Measurements from ENCODE around the gene CCDC85C.

CCDC85C gene

GRCh38 chr14:99503848-99504453 lies 100.1 kb downstream of the CCDC85C start:
- Histone ChIP-seq H3K27me3 (replicated peaks; ENCODE audit: control insufficient read depth, insufficient read depth, low read length) (no peaks in the 10 kb centered on the region), H3K36me3 (ENCODE audit: control insufficient read depth, insufficient read depth, low read length, severe bottlenecking) (peaks cover 94% of the 10 kb centered on the region), H3K4me1 (ENCODE audit: control insufficient read depth, insufficient read depth, low read length) (no peaks in the 10 kb centered on the region), H3K4me3 (ENCODE audit: low read length) (no peak overlapping the region), H3K9ac (ENCODE audit: low read length) (no peak overlapping the region), H3K9me3 (ENCODE audit: control insufficient read depth, low read length) (no peaks in the 10 kb centered on the region)
- DNase-seq (ENCODE audit: low read depth): no peak

- Histone ChIP-seq H3K9ac (ENCODE audit: low read length) (no peak overlapping the region), H3K27me3 (replicated peaks; ENCODE audit: control insufficient read depth, insufficient read depth, low read length) (no peaks in the 10 kb centered on the region), H3K36me3 (ENCODE audit: control insufficient read depth, insufficient read depth, low read length, severe bottlenecking) (peaks cover 92% of the 10 kb centered on the region), H3K9me3 (ENCODE audit: control insufficient read depth, low read length) (no peaks in the 10 kb centered on the region), H3K4me3 (ENCODE audit: low read length) (no peak overlapping the region), H3K4me1 (ENCODE audit: control insufficient read depth, insufficient read depth, low read length) (no peaks in the 10 kb centered on the region)
- no peak for DNase-seq (ENCODE audit: low read depth)
Observed at GRCh38 chr14:99502989-99503421, 101.0 kb downstream of the CCDC85C start.

DNA sequence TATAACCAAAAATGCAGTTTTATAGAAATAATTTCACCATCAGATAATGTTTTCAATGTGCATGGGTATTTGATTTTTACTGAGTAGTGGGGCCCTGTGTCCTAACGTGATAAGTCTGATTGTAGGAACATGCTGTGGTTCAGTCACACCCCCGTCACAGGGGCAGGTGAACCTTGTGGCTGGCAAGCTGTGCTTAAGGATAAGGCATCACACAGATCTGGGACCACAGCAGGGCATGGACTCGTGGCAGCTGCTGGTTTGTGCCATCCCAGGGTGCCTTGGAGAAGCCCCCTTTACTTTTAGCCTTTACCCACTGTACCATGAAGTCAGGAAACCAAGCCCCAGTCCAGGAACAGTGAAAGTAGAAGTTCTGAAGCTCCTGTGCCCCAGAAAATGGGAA lies 106.1 kb downstream of the CCDC85C start:
- Histone ChIP-seq H3K9ac (ENCODE audit: low read length) (no peak overlapping the region), H3K4me1 (ENCODE audit: control insufficient read depth, insufficient read depth, low read length) (no peaks in the 10 kb centered on the region), H3K4me3 (ENCODE audit: low read length) (no peak overlapping the region), H3K27me3 (replicated peaks; ENCODE audit: control insufficient read depth, insufficient read depth, low read length) (no peaks in the 10 kb centered on the region), H3K36me3 (ENCODE audit: control insufficient read depth, insufficient read depth, low read length, severe bottlenecking) (peaks cover 88% of the 10 kb centered on the region), H3K9me3 (ENCODE audit: control insufficient read depth, low read length) (no peaks in the 10 kb centered on the region)
- DNase-seq (ENCODE audit: low read depth): no peak

- H3K27me3 ChIP-seq (replicated peaks; ENCODE audit: control insufficient read depth, insufficient read depth, low read length): no peaks in the 10 kb centered on the region
- H3K36me3 ChIP-seq (ENCODE audit: control insufficient read depth, insufficient read depth, low read length, severe bottlenecking): peaks cover 88% of the 10 kb centered on the region
- H3K4me3 ChIP-seq (ENCODE audit: low read length): no peak overlapping the region
- H3K9ac ChIP-seq (ENCODE audit: low read length): no peak overlapping the region
- no peak for DNase-seq (ENCODE audit: low read depth)
- H3K9me3 ChIP-seq (ENCODE audit: control insufficient read depth, low read length): no peaks in the 10 kb centered on the region
- H3K4me1 ChIP-seq (ENCODE audit: control insufficient read depth, insufficient read depth, low read length): no peaks in the 10 kb centered on the region
Observed at GRCh38 chr14:99497341-99497740, 106.7 kb downstream of the CCDC85C start.

GRCh38 chr14:99484106-99484505 lies 119.9 kb downstream of the CCDC85C start:
- Histone ChIP-seq H3K9me3 (ENCODE audit: control insufficient read depth, low read length) (no peaks in the 10 kb centered on the region), H3K27me3 (replicated peaks; ENCODE audit: control insufficient read depth, insufficient read depth, low read length) (no peaks in the 10 kb centered on the region), H3K36me3 (ENCODE audit: control insufficient read depth, insufficient read depth, low read length, severe bottlenecking) (no peaks in the 10 kb centered on the region), H3K4me3 (ENCODE audit: low read length) (no peak overlapping the region), H3K4me1 (ENCODE audit: control insufficient read depth, insufficient read depth, low read length) (peaks cover 45% of the 10 kb centered on the region), H3K9ac (ENCODE audit: low read length) (no peak overlapping the region)
- DNase-seq (ENCODE audit: low read depth): no peak

DNA sequence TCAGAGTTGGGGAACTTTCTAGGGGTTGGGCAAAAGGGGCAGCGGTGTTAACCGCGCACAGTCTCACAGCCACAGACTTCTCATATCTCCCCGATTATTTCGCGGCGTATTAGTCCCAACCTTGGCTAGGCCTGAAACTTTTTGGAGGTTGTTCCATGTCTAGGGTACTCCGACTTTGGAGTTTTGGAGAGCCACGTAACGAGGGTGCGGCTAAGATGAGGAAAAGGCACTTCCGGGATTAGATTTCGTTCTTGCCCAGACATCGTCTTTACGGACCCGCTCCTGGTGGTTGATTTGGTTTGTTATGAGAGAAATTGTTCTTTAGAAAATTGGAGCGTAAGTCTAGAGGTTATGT lies 122.3 kb downstream of the CCDC85C start:
- DNase-seq (ENCODE audit: low read depth): peak; percentile 78
- Histone ChIP-seq H3K4me1 (ENCODE audit: control insufficient read depth, insufficient read depth, low read length) (peaks cover 42% of the 10 kb centered on the region), H3K27me3 (replicated peaks; ENCODE audit: control insufficient read depth, insufficient read depth, low read length) (no peaks in the 10 kb centered on the region), H3K36me3 (ENCODE audit: control insufficient read depth, insufficient read depth, low read length, severe bottlenecking) (no peaks in the 10 kb centered on the region), H3K4me3 (ENCODE audit: low read length) (peak overlapping the region; percentile 94), H3K9ac (ENCODE audit: low read length) (peak overlapping the region; percentile 93), H3K9me3 (ENCODE audit: control insufficient read depth, low read length) (no peaks in the 10 kb centered on the region)

- Histone ChIP-seq H3K4me3 (ENCODE audit: low read length) (peak within 1 kb of the TSS; percentile 94), H3K36me3 (ENCODE audit: control insufficient read depth, insufficient read depth, low read length, severe bottlenecking) (no peaks in the 10 kb centered on the region), H3K27me3 (replicated peaks; ENCODE audit: control insufficient read depth, insufficient read depth, low read length) (no peaks in the 10 kb centered on the region), H3K9me3 (ENCODE audit: control insufficient read depth, low read length) (no peaks in the 10 kb centered on the region), H3K9ac (ENCODE audit: low read length) (peak within 1 kb of the TSS; percentile 93), H3K4me1 (ENCODE audit: control insufficient read depth, insufficient read depth, low read length) (peaks cover 48% of the 10 kb centered on the region)
- peak; percentile 100 for DNase-seq (ENCODE audit: low read depth)
Observed at GRCh38 chr14:99480917-99481744, 122.9 kb downstream of the CCDC85C start, which contains the start of gene CCNK. TSS of gene CCNK (plus strand) at chr14:99481409. CDS start at chr14:99492678, 11,269 bp downstream.

DNA sequence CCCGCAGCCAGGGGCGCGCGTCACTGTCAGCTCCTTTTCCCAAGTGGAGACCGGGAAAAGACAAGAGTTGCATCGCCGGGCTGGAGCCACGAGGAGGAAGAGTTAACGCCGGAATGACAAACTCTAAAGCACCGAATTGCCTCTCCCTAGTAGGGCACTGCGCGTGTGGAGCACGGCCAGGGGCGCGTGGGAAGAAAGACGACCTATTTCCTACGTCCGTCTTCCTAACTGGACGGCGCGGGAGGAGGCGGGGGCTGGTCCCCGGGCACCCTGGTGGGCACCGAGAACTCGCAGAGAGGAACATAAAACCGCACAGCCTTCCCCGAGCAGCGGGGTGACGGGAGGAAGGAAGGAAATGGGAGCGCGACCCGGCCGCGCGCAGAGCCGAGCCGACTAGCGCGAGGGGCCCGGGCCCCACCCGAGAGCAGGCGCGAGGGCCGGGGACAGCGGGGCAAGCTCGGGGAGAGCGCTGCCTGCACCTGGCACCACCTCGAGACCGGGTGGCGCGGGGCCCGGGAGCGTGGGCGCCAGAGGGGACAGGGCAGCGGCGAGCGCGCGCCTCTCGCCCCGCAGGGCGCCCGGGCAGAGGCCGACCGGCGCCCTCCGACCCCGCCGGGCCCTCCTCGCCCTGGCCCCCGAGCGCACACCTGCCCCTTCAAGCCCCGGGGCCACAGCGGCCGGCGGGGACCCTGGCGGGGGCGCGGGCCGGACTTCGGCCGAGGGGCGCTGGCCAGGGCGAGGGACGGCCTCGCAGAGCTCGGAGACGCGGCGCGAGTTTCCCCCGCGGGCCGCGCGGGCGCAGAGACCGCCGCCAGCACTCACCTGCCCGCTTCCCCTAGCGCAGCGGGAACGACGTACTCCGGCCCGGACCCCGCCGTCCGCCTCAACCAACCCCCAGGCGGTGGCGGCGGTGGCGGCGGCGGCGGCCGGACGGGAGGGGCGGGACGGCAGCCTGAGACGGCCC lies 123.8 kb downstream of the CCDC85C start, which contains the start of gene SETD3:
Gene SETD3 (minus strand): TSS at position 954 of the 964 bp plus-strand sequence. CDS start 15,054 bp downstream, outside the sequence.
- Histone ChIP-seq H3K27me3 (replicated peaks; ENCODE audit: control insufficient read depth, insufficient read depth, low read length) (no peaks in the 10 kb centered on the region), H3K4me3 (ENCODE audit: low read length) (peak within 1 kb of the TSS; percentile 94), H3K36me3 (ENCODE audit: control insufficient read depth, insufficient read depth, low read length, severe bottlenecking) (no peaks in the 10 kb centered on the region), H3K4me1 (ENCODE audit: control insufficient read depth, insufficient read depth, low read length) (peaks cover 53% of the 10 kb centered on the region), H3K9me3 (ENCODE audit: control insufficient read depth, low read length) (no peaks in the 10 kb centered on the region), H3K9ac (ENCODE audit: low read length) (peak within 1 kb of the TSS; percentile 93)
- peak; percentile 86 for DNase-seq (ENCODE audit: low read depth)

GRCh38 chr14:99479160-99479905 lies 124.7 kb downstream of the CCDC85C start:
- DNase-seq (ENCODE audit: low read depth): peak; percentile 56
- Histone ChIP-seq H3K36me3 (ENCODE audit: control insufficient read depth, insufficient read depth, low read length, severe bottlenecking) (no peaks in the 10 kb centered on the region), H3K9me3 (ENCODE audit: control insufficient read depth, low read length) (no peaks in the 10 kb centered on the region), H3K4me1 (ENCODE audit: control insufficient read depth, insufficient read depth, low read length) (peaks cover 56% of the 10 kb centered on the region), H3K9ac (ENCODE audit: low read length) (peak overlapping the region; percentile 86), H3K4me3 (ENCODE audit: low read length) (peak overlapping the region; percentile 91), H3K27me3 (replicated peaks; ENCODE audit: control insufficient read depth, insufficient read depth, low read length) (no peaks in the 10 kb centered on the region)

- Histone ChIP-seq H3K36me3 (ENCODE audit: control insufficient read depth, insufficient read depth, low read length, severe bottlenecking) (no peaks in the 10 kb centered on the region), H3K4me1 (ENCODE audit: control insufficient read depth, insufficient read depth, low read length) (peaks cover 45% of the 10 kb centered on the region), H3K9ac (ENCODE audit: low read length) (no peak overlapping the region), H3K27me3 (replicated peaks; ENCODE audit: control insufficient read depth, insufficient read depth, low read length) (no peaks in the 10 kb centered on the region), H3K4me3 (ENCODE audit: low read length) (no peak overlapping the region), H3K9me3 (ENCODE audit: control insufficient read depth, low read length) (no peaks in the 10 kb centered on the region)
- DNase-seq (ENCODE audit: low read depth): no peak
Observed at GRCh38 chr14:99478128-99478527, 125.9 kb downstream of the CCDC85C start.

All from adipocyte (in vitro differentiated cells).